Stimulated activated naive CD4-positive, alpha-beta T cell (primary cell): ENCODE results near the gene PTX4.

Experiments used
- DNase-seq, 6 experiments: peaks; one replicate each; lab custom pipeline; 2025; lab: John Stamatoyannopoulos, UW

PTX4 gene

GRCh38 chr16:1523581-1524245, 35.0 kb upstream of the PTX4 start:
- DNase-seq, result no peak

GRCh38 chr16:1520461-1520860, 31.7 kb upstream of the PTX4 start:
- no peak for DNase-seq

GRCh38 chr16:1519831-1520230, 31.1 kb upstream of the PTX4 start:
- no peak for DNase-seq

- no peak for DNase-seq
Observed at GRCh38 chr16:1518626-1519135, 29.9 kb upstream of the PTX4 start.

GRCh38 chr16:1514507-1514906, 25.8 kb upstream of the PTX4 start:
- no peak for DNase-seq

- no peak for DNase-seq
Observed at GRCh38 chr16:1512774-1513173, 24.0 kb upstream of the PTX4 start.

GRCh38 chr16:1511662-1512569, 23.2 kb upstream of the PTX4 start:
- DNase-seq, result no peak

DNA sequence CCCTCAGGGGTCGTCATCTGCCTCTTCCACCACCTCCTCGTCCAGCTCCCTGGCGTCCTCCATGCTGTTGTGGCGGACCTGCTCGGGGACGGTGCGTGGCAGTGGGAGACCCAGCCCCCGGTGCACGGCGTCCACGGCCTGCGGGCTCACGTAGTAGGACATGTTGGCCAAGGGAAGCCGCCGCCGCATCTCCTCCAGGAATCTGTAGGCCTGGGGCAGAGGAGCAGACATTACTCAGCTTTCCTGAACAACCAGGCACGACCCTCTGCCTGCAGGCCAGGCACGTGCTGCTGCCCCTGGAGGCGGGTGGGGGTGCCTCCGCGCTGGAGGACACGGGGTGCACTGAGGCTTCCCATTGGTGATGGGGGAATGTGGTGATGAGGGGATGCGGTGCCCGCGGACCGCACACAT, 22.2 kb upstream of the PTX4 start:
- DNase-seq, result no peak

DNA sequence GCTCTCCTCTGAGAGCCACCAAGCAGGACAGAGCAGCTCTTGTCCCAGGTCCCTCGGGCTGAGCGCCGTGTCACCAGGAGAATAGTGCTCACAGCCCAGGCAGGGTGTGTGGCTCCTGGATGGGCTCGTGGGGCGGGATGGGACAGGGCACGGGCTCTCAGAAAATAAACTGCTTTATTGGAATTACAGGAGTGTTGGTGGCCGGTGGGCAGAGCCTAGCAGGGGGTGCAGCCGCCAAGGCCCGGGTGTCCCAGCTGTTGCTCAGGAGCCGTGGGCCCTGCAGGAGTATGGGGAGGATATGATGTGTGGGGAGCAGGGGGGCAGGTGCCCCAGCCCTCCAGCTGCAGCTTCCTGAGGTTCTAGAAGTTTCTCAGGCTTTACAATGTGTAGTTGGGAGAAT, 21.5 kb upstream of the PTX4 start:
- DNase-seq, result no peak

DNA sequence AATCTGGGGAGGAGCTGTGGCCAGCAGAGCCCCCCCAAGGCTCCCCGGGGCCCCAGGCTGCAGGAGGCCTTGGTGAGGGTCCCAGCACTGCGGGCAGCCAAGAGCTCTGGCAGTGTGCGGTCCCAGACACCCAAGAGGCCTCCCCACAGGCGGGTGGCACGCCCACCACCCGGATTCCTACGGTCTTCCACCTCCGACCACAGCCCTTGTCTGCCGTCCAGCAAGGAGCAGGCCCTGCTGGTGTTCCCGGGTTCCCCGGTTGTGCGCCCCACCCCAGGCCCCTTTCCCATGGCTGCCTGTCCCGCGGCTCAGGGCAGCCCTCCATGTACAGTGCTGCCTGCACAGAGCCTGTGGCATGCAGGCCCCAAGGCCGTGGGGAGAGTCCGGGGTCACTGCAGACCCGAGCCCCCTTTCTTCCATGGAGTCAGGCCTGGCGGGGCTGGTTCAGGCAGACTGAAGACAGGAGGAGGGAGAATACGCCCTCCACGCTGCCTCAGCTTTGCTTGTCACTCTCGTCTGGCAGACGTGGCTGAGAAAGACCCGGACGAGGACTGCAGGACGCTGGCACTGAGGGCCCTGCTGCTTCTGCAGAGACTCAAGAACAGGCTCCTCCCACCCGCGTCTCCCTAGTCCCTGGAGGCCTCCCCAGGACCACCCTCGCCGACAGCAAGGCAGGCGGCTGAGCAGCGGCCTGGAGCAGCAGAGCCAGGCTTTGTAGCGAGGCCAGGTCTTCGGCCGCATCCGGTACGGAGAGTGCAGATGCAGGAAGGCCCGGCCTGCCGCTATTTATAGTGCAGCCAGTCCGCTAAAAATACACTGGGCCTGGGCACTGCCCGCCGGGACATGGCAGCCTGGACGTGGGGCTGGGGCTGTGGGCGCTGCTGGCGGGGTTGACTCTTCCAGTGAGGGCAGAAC, 20.8 kb upstream of the PTX4 start:
- DNase-seq, result no peak

GRCh38 chr16:1508494-1509187, 19.9 kb upstream of the PTX4 start:
- DNase-seq, result no peak

DNA sequence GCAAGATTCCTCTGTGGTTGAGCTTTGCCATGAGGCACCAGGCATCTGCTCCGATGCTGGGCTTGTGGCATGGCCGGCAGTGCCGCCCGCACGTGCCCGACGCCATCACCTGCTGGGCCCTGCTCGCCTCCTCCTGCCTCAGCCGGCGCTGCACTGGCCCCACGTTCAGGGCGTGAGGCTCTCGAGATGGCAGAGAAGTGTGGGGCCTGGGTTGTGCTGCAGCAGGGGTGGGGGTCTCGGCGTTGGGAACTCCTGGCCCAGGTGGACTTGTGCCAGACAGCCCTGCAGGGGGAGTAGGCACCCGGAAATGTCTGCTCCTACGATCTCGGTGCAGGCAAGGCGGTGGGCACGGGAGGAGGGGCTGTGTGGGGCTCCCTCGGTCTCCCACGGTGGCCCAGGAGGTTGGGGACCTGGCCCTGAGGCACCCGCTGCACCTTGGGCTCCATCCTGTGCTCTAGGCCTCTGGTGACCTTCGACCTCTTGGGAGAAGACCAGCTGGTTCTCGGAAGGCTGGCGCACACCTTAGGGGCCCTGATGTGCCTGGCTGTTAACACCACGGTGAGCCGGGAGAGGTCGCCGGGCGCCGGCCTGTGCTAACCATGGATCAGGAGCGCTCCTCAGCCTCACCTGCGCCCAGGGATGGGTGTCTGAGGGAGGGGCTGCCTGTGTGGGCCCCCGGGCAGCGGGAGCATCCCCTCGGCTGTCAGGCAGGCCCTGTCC, 17.9 kb upstream of the PTX4 start:
- no peak for DNase-seq

GRCh38 chr16:1505912-1506311, 17.2 kb upstream of the PTX4 start:
- DNase-seq, result no peak

DNA sequence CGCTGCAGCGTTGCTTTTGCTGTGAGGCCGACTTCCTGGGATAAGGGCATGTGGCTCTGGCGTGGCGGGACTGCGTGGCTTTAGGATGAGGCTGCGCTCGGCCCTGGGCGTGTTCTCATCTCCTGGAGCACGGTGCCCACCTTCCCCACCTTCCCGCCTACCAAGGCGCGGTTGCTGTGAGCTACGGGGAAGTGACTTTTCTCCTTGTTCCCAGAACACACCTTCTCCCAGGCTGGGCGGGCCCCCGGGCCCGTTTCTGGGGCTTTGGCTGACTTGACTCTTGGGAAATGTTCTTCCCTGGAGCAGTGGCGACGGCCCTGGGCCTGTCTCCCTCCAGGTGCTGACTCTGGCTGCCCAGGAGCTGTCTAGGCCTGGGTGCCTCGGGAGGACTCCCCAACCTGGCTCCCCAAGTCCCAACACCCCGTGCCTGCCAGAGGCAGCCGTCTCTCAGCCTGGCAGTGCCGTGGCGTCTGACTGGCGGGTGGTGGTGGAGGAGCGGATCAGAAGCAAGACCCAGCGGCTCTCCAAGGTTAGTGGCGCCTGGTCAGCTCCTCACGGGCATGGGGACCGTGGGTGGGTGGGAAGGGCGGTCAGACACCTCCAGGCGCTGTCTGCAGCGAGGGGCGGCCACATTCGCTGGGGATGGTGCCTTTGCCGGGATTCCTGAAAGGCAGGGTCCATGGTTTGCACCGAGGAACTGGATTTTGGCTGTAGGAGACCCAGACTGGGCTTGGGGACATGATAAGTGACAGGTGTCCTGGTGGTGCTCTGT, 16.5 kb upstream of the PTX4 start:
- no peak for DNase-seq

GRCh38 chr16:1503110-1503955, 14.6 kb upstream of the PTX4 start:
- DNase-seq, result no peak

- DNase-seq, result no peak
Observed at GRCh38 chr16:1502092-1503004, 13.6 kb upstream of the PTX4 start.

DNA sequence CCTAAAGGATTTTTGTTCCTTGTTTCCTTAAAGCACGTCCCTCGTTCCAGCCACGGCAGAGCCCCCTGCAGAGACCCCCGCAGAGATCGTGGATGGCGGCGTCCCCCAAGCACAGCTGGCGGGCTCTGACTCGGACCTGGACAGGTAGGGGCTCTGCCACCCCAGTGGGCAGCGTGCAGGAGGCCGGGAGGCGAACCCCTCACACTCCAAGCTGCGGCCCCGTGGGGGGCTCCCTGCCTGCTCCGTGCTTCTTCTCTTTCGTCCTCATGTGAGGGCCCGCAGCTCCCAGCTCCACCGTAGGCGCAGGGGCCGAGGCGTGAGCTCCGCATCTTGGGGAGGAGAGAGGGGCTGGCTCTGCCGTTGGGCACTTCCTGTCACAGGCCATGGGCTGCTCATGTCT, 12.9 kb upstream of the PTX4 start:
- no peak for DNase-seq
